Forelimb muscle (tissue), 1 donor: Measurements from ENCODE around the gene SMOC1. TPM values are rescaled to one million over a fixed set of nuclear protein-coding genes. Genes with fewer than 3 reads are reported as not detected.

ENCODE experiments used
- DNase-seq: peaks from one replicate; pipeline ENCODE4 v3.0.0-alpha.2; 2013; ENCODE audit warnings: low read depth
- polyA plus RNA-seq: library from polyadenylated mRNA; unstranded; fragments of 120-200 nt; gene quantifications from one replicate; pipeline ENCODE4 v1.2.1, GENCODE V29; 2013; ENCODE audit not compliant: insufficient read length

The SMOC1 gene
- polyA plus RNA-seq, 1 donor, result 5.1 TPM

- no peak for DNase-seq
Observed at GRCh38 chr14:69863083-69863482, 16.1 kb upstream of the SMOC1 start.

- no peak for DNase-seq
Observed at GRCh38 chr14:69865701-69866365, 13.4 kb upstream of the SMOC1 start.

GRCh38 chr14:69868363-69868963, 10.8 kb upstream of the SMOC1 start:
- DNase-seq, result no peak

- no peak for DNase-seq
Observed at GRCh38 chr14:69870613-69871012, 8.6 kb upstream of the SMOC1 start.

GRCh38 chr14:69873877-69874780, 5.1 kb upstream of the SMOC1 start:
- no peak for DNase-seq

- no peak for DNase-seq
Observed at GRCh38 chr14:69876221-69876847, 2.9 kb upstream of the SMOC1 start.

- DNase-seq, result no peak
Observed at GRCh38 chr14:69876848-69877306, 2.3 kb upstream of the SMOC1 start.

GRCh38 chr14:69877492-69877891, 1.7 kb upstream of the SMOC1 start:
- DNase-seq, result no peak

GRCh38 chr14:69878251-69878650, 965 bp upstream of the SMOC1 start:
- no peak for DNase-seq

- no peak for DNase-seq
Observed at GRCh38 chr14:69880044-69880487, 850 bp downstream of the SMOC1 start.

- no peak for DNase-seq
Observed at GRCh38 chr14:69880893-69881292, 1.7 kb downstream of the SMOC1 start.

- no peak for DNase-seq
Observed at GRCh38 chr14:69882116-69882864, 3.1 kb downstream of the SMOC1 start.

GRCh38 chr14:69882915-69883314, 3.7 kb downstream of the SMOC1 start:
- no peak for DNase-seq

GRCh38 chr14:69886453-69887242, 7.4 kb downstream of the SMOC1 start:
- no peak for DNase-seq

- no peak for DNase-seq
Observed at GRCh38 chr14:69887740-69888657, 8.8 kb downstream of the SMOC1 start.

GRCh38 chr14:69891422-69891821, 12.2 kb downstream of the SMOC1 start:
- DNase-seq, result no peak

GRCh38 chr14:69895109-69895508, 15.9 kb downstream of the SMOC1 start:
- DNase-seq, result no peak

GRCh38 chr14:69896080-69896479, 16.9 kb downstream of the SMOC1 start:
- no peak for DNase-seq

- DNase-seq, result no peak
Observed at GRCh38 chr14:69896972-69897371, 17.8 kb downstream of the SMOC1 start.
